HL-60 (cell line): Measurements from ENCODE around the gene COL2A1.

Experiments
- DNase-seq, 2 experiments: peaks; one replicate each; pipeline ENCODE4 v3.0.0-alpha.2; 2010 to 2020; ENCODE audit warnings: low read depth in 1 of 2, low spot score in 1 of 2
- H3K27ac ChIP-seq: fragments of 250-450 bp; sonication (Bioruptor Pico); replicated peaks from 2 replicates; pipeline ENCODE4 v1.5.1; 2020; ENCODE audit warnings: mild to moderate bottlenecking, moderate library complexity
- H3K27me3 ChIP-seq: fragments of 250-450 bp; sonication (Bioruptor Pico); 2 replicates; pipeline ENCODE4 v1.5.1; 2021; ENCODE audit warnings: mild to moderate bottlenecking, moderate library complexity; ENCODE audit not compliant: insufficient read depth, poor library complexity, severe bottlenecking
- H3K4me3 ChIP-seq: replicated peaks from 2 replicates; pipeline ENCODE4 v1.5.1; 2011; ENCODE audit warnings: mild to moderate bottlenecking, control low read depth, low read length; ENCODE audit not compliant: insufficient read depth
- CTCF ChIP-seq: IDR thresholded peaks from one replicate; pipeline ENCODE4 v1.5.1; 2011; ENCODE audit warnings: low read length, control low read depth, inconsistent platforms; ENCODE audit not compliant: insufficient read depth
- GABPA ChIP-seq: IDR thresholded peaks from 2 replicates; pipeline ENCODE4 v1.6.1; 2012; ENCODE audit warnings: low read depth
- POLR2AphosphoS5 ChIP-seq: IDR thresholded peaks from 2 replicates; pipeline ENCODE4 v1.6.1; 2012; ENCODE audit warnings: low read depth
- SPI1 ChIP-seq: IDR thresholded peaks from 2 replicates; pipeline ENCODE4 v1.6.1; 2012; ENCODE audit warnings: low read depth, mild to moderate bottlenecking, borderline replicate concordance
- TF ChIP-seq, protein P1 (sequence below): IDR thresholded peaks from 2 replicates; pipeline ENCODE4 v1.6.1; 2012; ENCODE audit warnings: low read depth; ENCODE audit not compliant: insufficient replicate concordance

COL2A1 gene

DNA sequence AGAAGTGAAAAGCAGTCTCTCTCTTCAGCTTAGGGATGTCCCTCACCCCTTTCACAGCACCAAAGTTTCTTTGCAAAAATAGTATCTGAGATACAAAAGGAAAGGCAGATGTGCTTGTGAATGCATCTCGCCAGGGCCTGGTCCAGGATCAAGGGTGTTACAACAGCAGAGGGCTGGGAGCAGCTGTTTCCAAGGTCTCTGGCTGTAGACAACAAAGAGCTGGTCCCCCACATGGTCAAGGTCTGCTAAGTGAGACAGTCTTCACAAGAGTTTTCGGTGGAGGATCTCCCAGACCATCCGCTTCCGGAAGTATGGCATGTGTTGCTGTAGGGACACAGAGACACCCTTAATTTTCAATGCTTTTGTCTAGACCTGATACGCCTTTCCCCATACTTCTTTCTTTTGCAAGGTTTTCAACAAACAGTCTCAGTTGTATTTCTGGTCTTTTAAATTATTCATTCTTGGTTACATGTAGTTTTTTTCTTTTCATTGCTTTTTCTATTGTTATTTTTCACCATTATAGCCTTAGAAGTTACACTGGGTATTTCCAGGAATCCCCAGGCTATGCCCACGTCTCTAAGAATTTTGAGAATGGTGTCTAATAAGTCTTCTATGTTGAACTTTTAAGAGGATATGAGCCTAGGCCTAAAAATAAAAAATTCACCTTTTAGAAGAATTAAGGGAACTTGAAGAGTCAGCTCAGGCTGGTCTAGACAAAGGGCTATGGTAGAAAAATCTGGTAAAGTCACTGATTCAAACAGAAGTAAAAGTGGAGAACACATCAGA lies 41.0 kb upstream of the COL2A1 start:
- Histone ChIP-seq H3K27me3 (no peaks in the 10 kb centered on the region), H3K27ac (no peak overlapping the region)
- TF ChIP-seq POLR2AphosphoS5 (no peak), GABPA (no peak)

GRCh38 chr12:48044396-48044795 lies 40.1 kb upstream of the COL2A1 start:
- TF ChIP-seq, protein P1, sequence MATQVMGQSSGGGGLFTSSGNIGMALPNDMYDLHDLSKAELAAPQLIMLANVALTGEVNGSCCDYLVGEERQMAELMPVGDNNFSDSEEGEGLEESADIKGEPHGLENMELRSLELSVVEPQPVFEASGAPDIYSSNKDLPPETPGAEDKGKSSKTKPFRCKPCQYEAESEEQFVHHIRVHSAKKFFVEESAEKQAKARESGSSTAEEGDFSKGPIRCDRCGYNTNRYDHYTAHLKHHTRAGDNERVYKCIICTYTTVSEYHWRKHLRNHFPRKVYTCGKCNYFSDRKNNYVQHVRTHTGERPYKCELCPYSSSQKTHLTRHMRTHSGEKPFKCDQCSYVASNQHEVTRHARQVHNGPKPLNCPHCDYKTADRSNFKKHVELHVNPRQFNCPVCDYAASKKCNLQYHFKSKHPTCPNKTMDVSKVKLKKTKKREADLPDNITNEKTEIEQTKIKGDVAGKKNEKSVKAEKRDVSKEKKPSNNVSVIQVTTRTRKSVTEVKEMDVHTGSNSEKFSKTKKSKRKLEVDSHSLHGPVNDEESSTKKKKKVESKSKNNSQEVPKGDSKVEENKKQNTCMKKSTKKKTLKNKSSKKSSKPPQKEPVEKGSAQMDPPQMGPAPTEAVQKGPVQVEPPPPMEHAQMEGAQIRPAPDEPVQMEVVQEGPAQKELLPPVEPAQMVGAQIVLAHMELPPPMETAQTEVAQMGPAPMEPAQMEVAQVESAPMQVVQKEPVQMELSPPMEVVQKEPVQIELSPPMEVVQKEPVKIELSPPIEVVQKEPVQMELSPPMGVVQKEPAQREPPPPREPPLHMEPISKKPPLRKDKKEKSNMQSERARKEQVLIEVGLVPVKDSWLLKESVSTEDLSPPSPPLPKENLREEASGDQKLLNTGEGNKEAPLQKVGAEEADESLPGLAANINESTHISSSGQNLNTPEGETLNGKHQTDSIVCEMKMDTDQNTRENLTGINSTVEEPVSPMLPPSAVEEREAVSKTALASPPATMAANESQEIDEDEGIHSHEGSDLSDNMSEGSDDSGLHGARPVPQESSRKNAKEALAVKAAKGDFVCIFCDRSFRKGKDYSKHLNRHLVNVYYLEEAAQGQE, result no peak
- no peak for TF ChIP-seq POLR2AphosphoS5
- no peak for TF ChIP-seq SPI1
- no peak for TF ChIP-seq GABPA
- no peak for TF ChIP-seq CTCF
- no peaks in the 10 kb centered on the region for H3K27me3 ChIP-seq
- no peak for DNase-seq

More for the DNA sequence above, 41.0 kb upstream of the COL2A1 start:
- H3K4me3 ChIP-seq, result no peak overlapping the region
- DNase-seq, result no peak

DNA sequence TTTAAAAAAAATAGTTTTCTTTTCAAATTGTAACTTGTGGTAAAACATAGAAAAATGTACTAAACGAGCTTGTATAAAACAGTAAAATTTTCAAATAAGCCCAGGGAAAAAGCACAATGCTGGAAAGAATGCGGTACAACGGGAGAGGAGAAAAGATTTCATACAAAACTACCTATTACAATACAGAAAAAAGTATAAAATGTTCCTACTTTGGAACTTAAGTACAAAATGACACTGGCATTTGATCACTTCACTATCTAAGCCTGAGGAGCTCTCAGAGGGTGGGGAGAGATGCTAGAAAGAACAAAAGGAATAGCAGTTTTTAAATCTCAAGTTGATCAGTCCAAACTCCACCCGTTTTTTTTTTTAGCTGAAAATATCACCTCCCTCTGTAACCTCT lies 39.5 kb upstream of the COL2A1 start:
- TF ChIP-seq GABPA (no peak), CTCF (no peak), POLR2AphosphoS5 (no peak), SPI1 (no peak)
- TF ChIP-seq, protein P1, result no peak
- DNase-seq, result no peak
- Histone ChIP-seq H3K4me3 (no peak overlapping the region), H3K27ac (no peak overlapping the region), H3K27me3 (no peaks in the 10 kb centered on the region)

More at GRCh38 chr12:48044396-48044795, 40.1 kb upstream of the COL2A1 start:
- H3K27ac ChIP-seq, result no peak overlapping the region
- H3K4me3 ChIP-seq, result no peak overlapping the region

GRCh38 chr12:48041591-48042423 lies 37.5 kb upstream of the COL2A1 start:
- no peak for DNase-seq
- Histone ChIP-seq H3K27me3 (no peaks in the 10 kb centered on the region), H3K27ac (no peak overlapping the region), H3K4me3 (no peak overlapping the region)
- TF ChIP-seq SPI1, result no peak
- TF ChIP-seq, protein P1, result no peak
- no peak for TF ChIP-seq GABPA
- no peak for TF ChIP-seq CTCF
- no peak for TF ChIP-seq POLR2AphosphoS5
